GM12891 (cell line): Measurements from ENCODE around the gene CUTA.
A peak's percentile ranks its signal among the peaks of the same experiment; 100 is the strongest.

Source experiments
- POLR2A ChIP-seq: IDR thresholded peaks from 2 replicates; pipeline ENCODE4 v1.6.1; 2011; ENCODE audit warnings: low read depth, low read length, control low read depth
- POLR2AphosphoS5 ChIP-seq: IDR thresholded peaks from 2 replicates; pipeline ENCODE4 v1.6.1; 2011; ENCODE audit warnings: low read depth, low read length, control low read depth
- POU2F2 ChIP-seq: IDR thresholded peaks from 2 replicates; pipeline ENCODE4 v1.6.1; 2011; ENCODE audit warnings: low read depth, mild to moderate bottlenecking, control low read depth, low read length, moderate library complexity
- SPI1 ChIP-seq: IDR thresholded peaks from 2 replicates; pipeline ENCODE4 v1.6.1; 2011; ENCODE audit warnings: low read depth, low read length, control low read depth
- TAF1 ChIP-seq: IDR thresholded peaks from 2 replicates; pipeline ENCODE4 v1.6.1; 2011; ENCODE audit warnings: low read depth, low read length, control low read depth

DNA sequence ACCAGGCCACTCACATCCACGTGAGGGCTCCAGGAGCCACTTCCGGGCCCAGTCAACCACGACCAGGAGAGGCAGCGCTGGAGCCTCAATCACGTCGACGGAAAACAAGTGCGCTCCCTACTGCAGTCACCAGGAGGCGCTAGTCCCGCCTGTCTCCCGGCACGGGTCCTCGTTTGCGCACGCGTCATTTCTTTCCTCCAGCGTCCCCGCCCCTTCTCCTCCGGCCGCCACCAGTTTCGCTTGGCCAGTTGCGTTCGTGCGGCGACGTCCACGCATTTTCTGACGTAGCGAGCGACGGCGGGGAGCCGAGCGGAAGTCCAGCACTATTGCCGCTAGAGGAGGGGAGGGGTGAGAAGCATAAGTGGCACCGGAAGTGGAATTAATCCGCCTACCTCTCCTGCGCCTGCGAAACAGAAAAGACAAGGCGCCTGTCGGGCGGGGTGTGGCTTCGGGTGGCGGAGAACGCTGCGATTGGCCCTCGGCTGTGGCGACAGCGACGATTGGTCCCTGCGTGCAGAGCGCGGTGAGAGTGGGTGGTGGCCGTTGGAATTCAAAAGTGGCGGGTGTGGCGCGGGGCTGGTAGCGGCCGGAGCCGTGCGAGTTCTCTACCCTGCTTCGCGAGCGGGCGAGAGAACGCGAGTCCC, 26.5 kb downstream of the CUTA start, which contains the start of gene KIFC1:
- 0 out of 2 replicates have a peak, but pooled peaks have one; percentile 19 for TF ChIP-seq TAF1
- TF ChIP-seq POLR2A = no peak
- TF ChIP-seq POLR2AphosphoS5 = no peak; the same call in 1 of the 2 replicates
- peak; percentile 67 for TF ChIP-seq POU2F2
- peak; percentile 71 for TF ChIP-seq SPI1
